AG09309 (cell line): ENCODE data around the gene RPL19.

Experiments
- DNase-seq: peaks from one replicate; pipeline ENCODE4 v3.0.0-alpha.2; 2010; ENCODE audit warnings: low read depth
- H3K4me3 ChIP-seq: 2 replicates; pipeline ENCODE4 v1.5.1; 2011; ENCODE audit warnings: mild to moderate bottlenecking, low read depth, low read length, moderate library complexity; ENCODE audit not compliant: control insufficient read depth
- CTCF ChIP-seq: IDR thresholded peaks from 2 replicates; pipeline ENCODE4 v1.5.1; 2011; ENCODE audit warnings: mild to moderate bottlenecking, low read depth, low read length, inconsistent platforms; ENCODE audit not compliant: insufficient read depth, control insufficient read depth; ENCODE audit errors: missing control alignments

Gene RPL19

GRCh38 chr17:39171933-39172332 lies 28.1 kb upstream of the RPL19 start:
- no peak for TF ChIP-seq CTCF
- DNase-seq, result no peak
- H3K4me3 ChIP-seq, result no peak overlapping the region

- H3K4me3 ChIP-seq, result no peak overlapping the region
- DNase-seq, result no peak
- no peak for TF ChIP-seq CTCF
Observed at GRCh38 chr17:39173080-39173479, 27.0 kb upstream of the RPL19 start.

GRCh38 chr17:39173526-39174274 lies 26.4 kb upstream of the RPL19 start:
- no peak for TF ChIP-seq CTCF
- no peak for DNase-seq
- no peak overlapping the region for H3K4me3 ChIP-seq

- TF ChIP-seq CTCF, result peak; percentile 74
- H3K4me3 ChIP-seq, result no peak overlapping the region
- no peak for DNase-seq
Observed at GRCh38 chr17:39174920-39175694, 25.0 kb upstream of the RPL19 start.

- TF ChIP-seq CTCF, result no peak
- H3K4me3 ChIP-seq, result no peak overlapping the region
- DNase-seq, result no peak
Observed at GRCh38 chr17:39175695-39176093, 24.4 kb upstream of the RPL19 start.

GRCh38 chr17:39177256-39177655 lies 22.8 kb upstream of the RPL19 start:
- no peak for TF ChIP-seq CTCF
- H3K4me3 ChIP-seq, result no peak overlapping the region
- DNase-seq, result no peak
